H1 (cell line): ENCODE measurements around the gene OAS3. TPM values are rescaled to one million over a fixed set of nuclear protein-coding genes. Genes with fewer than 3 reads are reported as not detected.

ENCODE experiments used
- EZH2 ChIP-seq: fragments of 200-600 bp; sonication (generic); IDR thresholded peaks from 2 replicates; pipeline ENCODE4 v1.7.1; 2012; ENCODE audit warnings: low read depth, mild to moderate bottlenecking, moderate library complexity, low read length, inconsistent platforms; ENCODE audit not compliant: severe bottlenecking
- JUN ChIP-seq: IDR thresholded peaks from 2 replicates; pipeline ENCODE4 v1.6.1; 2011; ENCODE audit warnings: low read depth, mild to moderate bottlenecking, improper control_type of control experiment, low read length
- polyA plus RNA-seq, 7 experiments: library from polyadenylated mRNA; depleted of rRNA in 3 of 7; stranded (reverse) in 5 of 7; unstranded in 2 of 7; fragments of >200 nt in 5 of 7; fragments of 200-250 nt in 2 of 7; gene quantifications; 1 replicate in 5 of 7; 2 replicates in 1 of 7; 4 replicates in 1 of 7; pipeline versions ENCODE4 v1.2.1 to v1.2.3, GENCODE V29; 2011 to 2013; ENCODE audit warnings: missing spikeins in 2 of 7, mixed read lengths in 2 of 7
- total RNA-seq: library from RNA; stranded (reverse); fragmentation: NEBNext Ultra II Directional; extraction: Animal tissue kit (Norgen Biotek cat#: 25700); gene quantifications from 2 replicates; pipeline ENCODE4 v1.2.1, GENCODE V29; 2021
- TF ChIP-seq, protein P1 (sequence below): fragments of 300-600 bp; sonication (generic); IDR thresholded peaks from 2 replicates; pipeline ENCODE4 v1.7.1; 2012; ENCODE audit warnings: low read length, moderate library complexity, mild to moderate bottlenecking, inconsistent platforms; ENCODE audit not compliant: insufficient replicate concordance
- TF ChIP-seq, protein P2 (sequence below): IDR thresholded peaks from 2 replicates; pipeline ENCODE4 v1.6.1; 2011; ENCODE audit warnings: low read depth, mild to moderate bottlenecking, low read length; ENCODE audit not compliant: insufficient read depth

Gene OAS3
- total and polyA plus RNA-seq, 2 of the 8 experiments (the other 6 are each of a cell fraction or from before 2014, with no cell fraction given), result 0.73 to 3.7 TPM

- TF ChIP-seq, protein P1, sequence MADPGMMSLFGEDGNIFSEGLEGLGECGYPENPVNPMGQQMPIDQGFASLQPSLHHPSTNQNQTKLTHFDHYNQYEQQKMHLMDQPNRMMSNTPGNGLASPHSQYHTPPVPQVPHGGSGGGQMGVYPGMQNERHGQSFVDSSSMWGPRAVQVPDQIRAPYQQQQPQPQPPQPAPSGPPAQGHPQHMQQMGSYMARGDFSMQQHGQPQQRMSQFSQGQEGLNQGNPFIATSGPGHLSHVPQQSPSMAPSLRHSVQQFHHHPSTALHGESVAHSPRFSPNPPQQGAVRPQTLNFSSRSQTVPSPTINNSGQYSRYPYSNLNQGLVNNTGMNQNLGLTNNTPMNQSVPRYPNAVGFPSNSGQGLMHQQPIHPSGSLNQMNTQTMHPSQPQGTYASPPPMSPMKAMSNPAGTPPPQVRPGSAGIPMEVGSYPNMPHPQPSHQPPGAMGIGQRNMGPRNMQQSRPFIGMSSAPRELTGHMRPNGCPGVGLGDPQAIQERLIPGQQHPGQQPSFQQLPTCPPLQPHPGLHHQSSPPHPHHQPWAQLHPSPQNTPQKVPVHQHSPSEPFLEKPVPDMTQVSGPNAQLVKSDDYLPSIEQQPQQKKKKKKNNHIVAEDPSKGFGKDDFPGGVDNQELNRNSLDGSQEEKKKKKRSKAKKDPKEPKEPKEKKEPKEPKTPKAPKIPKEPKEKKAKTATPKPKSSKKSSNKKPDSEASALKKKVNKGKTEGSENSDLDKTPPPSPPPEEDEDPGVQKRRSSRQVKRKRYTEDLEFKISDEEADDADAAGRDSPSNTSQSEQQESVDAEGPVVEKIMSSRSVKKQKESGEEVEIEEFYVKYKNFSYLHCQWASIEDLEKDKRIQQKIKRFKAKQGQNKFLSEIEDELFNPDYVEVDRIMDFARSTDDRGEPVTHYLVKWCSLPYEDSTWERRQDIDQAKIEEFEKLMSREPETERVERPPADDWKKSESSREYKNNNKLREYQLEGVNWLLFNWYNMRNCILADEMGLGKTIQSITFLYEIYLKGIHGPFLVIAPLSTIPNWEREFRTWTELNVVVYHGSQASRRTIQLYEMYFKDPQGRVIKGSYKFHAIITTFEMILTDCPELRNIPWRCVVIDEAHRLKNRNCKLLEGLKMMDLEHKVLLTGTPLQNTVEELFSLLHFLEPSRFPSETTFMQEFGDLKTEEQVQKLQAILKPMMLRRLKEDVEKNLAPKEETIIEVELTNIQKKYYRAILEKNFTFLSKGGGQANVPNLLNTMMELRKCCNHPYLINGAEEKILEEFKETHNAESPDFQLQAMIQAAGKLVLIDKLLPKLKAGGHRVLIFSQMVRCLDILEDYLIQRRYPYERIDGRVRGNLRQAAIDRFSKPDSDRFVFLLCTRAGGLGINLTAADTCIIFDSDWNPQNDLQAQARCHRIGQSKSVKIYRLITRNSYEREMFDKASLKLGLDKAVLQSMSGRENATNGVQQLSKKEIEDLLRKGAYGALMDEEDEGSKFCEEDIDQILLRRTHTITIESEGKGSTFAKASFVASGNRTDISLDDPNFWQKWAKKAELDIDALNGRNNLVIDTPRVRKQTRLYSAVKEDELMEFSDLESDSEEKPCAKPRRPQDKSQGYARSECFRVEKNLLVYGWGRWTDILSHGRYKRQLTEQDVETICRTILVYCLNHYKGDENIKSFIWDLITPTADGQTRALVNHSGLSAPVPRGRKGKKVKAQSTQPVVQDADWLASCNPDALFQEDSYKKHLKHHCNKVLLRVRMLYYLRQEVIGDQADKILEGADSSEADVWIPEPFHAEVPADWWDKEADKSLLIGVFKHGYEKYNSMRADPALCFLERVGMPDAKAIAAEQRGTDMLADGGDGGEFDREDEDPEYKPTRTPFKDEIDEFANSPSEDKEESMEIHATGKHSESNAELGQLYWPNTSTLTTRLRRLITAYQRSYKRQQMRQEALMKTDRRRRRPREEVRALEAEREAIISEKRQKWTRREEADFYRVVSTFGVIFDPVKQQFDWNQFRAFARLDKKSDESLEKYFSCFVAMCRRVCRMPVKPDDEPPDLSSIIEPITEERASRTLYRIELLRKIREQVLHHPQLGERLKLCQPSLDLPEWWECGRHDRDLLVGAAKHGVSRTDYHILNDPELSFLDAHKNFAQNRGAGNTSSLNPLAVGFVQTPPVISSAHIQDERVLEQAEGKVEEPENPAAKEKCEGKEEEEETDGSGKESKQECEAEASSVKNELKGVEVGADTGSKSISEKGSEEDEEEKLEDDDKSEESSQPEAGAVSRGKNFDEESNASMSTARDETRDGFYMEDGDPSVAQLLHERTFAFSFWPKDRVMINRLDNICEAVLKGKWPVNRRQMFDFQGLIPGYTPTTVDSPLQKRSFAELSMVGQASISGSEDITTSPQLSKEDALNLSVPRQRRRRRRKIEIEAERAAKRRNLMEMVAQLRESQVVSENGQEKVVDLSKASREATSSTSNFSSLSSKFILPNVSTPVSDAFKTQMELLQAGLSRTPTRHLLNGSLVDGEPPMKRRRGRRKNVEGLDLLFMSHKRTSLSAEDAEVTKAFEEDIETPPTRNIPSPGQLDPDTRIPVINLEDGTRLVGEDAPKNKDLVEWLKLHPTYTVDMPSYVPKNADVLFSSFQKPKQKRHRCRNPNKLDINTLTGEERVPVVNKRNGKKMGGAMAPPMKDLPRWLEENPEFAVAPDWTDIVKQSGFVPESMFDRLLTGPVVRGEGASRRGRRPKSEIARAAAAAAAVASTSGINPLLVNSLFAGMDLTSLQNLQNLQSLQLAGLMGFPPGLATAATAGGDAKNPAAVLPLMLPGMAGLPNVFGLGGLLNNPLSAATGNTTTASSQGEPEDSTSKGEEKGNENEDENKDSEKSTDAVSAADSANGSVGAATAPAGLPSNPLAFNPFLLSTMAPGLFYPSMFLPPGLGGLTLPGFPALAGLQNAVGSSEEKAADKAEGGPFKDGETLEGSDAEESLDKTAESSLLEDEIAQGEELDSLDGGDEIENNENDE, result no peak
- TF ChIP-seq EZH2 (no peak), JUN (no peak)
- TF ChIP-seq, protein P2, sequence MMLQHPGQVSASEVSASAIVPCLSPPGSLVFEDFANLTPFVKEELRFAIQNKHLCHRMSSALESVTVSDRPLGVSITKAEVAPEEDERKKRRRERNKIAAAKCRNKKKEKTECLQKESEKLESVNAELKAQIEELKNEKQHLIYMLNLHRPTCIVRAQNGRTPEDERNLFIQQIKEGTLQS, result no peak
These were observed 477 bp downstream of the OAS3 start (continued) for GRCh38 chr12:112938751-112939150.
